GM18511 (cell line): ENCODE results near the gene SZT2.
"Not testable (repeated sequence)": the region's sequence is repeated elsewhere in the genome, so short reads cannot be mapped to it uniquely, and the experiment has no call there.

Source experiments
- ATAC-seq: cut with Tn5 transposase; IDR thresholded peaks from one replicate; pipeline ENCODE4 v1.9.1; 2021; ENCODE audit warnings: mild to moderate bottlenecking, moderate library complexity; ENCODE audit not compliant: unreplicated experiment

The SZT2 gene

DNA sequence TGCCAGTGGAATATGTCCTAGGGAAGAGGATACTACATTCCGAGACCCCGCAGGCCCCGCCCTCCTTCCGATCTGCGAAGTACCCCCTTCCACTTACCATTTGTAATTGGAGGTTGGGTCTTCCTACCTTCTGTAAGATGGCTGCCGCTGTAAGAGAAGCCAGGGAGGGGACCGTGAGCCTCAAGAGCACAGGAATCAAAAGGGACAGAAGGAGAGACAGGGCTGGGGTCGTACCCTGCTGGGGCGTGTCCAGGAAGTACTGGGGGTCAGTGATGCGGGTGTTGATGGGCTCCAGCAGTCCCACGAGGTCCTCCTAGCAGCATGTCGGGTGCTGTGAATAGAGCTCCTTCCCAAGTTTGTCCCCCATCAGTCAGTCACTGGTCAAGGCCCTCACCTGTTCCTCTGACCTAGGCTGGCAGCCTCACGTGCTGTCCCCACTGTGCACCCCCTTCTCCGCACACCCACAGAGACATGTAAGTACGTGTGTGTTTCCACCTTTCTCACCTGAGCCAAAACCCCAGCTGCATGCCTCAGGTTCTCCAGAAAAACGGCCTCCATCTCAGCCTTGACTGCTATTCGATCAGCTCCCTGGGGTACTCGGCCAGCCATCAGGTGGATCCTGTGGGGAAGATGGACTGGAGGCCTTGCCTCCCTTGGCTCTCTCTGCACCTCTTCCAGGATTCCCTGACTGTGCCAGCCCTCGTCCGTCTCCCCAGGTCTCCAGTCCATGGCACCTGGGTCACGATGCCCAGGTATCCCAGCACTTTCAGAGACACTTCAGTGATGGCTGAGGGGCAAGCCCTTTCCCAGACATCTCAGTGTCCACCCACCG is 62.2 kb downstream of the SZT2 start:
- no peak for ATAC-seq

DNA sequence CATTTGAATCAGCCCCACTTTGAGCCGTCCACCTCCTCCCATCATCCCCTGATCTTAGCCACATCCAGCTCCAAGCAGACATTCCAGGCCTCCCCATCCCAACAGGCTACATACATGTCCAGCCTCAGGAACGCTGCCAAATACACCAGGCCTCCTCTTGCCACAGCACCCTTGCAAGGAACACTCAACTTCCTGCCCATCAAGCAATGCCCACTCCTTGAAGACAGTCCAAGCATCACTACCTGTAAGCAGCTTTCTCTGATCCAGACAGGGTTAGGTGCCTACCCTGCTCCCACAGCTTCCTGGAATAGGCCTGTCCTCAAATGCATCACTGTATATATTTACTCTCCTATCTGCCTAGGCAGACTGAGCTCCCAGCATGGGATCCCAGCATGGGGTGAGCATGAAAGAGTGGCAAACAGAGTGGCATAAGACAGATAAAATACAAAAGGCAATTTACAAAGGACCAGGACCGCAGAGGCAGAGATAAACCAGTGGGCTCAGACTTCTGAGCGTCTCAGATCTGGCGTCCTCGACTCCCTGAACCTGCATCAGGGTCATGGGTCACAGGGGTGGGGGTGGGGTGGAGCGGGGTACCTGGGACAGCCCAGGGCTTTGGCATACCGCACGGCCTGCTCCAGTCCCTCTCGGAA is 63.2 kb downstream of the SZT2 start:
- ATAC-seq = no peak

DNA sequence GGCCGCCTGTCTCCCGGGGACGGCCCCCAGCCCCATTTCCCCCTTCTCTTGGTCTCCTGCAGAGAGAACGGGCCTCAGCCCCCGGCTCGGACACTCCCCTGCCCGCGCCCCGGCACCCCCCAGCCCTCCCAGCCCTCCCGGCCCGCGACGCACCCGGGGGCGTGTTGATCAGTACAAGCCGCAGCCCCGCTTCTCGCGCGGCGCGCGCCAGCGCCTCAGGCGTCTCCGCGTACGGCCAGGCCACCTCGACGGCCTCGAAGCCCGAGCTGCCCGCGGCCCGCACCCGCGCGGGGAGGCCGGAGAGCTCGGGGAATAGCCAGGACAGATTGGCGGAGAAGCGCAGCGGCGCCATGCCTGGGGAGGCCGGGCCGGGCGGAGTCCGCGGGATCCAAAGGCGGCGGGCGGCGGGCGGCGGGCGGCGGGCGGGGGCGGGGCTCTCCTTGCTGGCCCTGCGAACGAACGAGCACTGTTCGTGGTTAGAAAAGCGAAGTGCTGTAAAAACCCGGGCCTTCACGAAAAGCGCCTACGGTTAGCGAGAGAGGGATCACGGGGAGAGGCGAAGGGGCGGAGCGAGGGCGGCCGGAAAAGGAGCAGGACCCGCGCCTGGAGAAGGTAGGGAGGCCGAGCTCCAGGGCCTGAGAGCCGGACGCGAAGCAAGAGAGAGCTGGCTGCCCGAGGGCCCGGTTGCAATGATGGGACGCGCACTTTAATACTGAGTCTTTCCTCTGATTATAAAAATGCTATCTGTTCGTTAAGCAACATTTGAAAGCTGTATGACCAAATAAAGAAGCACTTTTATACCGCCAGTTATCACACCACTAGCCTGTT is 64.0 kb downstream of the SZT2 start, which contains the start of gene HYI:
Gene HYI, minus strand, starts transcription at position 490 of the 828 bp plus-strand sequence. Its CDS starts 138 bp downstream, at position 352.
- ATAC-seq = peak; percentile 53

DNA sequence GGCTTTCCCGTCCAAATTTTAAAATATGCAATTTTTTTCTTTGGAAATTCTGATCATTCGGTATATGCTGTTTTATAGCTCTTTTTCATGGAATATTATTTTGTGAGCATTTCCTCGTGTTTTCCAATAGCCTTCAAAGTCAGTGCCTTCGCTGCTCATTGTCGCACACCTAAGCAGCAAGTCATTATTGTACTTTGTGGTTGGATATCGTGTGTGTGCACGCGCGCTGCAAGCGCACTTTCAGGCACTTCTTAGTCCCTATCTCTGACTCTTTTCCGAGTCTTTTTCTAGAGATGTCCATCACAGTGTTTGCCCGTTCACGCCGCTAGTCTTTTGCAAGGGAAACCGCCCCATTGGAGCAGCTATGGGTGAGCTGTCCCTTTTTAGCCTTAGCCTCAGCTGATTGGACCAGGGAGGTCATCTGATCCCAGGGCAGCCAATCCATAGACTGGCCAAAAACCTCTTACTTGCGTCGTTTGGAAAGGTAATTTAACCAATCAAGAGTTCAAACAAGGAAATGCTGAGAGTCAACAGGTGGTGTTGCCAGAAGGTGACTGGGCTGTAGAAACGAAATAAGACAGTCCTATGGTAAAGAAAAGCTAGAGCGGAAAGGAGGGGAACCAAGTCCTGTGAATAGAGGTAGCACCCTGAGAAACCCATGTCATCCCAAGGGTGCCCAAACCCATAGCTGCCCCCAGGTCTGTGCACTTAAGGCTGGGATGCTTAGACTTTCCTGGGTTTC is 64.7 kb downstream of the SZT2 start:
- peak; percentile 70 for ATAC-seq

DNA sequence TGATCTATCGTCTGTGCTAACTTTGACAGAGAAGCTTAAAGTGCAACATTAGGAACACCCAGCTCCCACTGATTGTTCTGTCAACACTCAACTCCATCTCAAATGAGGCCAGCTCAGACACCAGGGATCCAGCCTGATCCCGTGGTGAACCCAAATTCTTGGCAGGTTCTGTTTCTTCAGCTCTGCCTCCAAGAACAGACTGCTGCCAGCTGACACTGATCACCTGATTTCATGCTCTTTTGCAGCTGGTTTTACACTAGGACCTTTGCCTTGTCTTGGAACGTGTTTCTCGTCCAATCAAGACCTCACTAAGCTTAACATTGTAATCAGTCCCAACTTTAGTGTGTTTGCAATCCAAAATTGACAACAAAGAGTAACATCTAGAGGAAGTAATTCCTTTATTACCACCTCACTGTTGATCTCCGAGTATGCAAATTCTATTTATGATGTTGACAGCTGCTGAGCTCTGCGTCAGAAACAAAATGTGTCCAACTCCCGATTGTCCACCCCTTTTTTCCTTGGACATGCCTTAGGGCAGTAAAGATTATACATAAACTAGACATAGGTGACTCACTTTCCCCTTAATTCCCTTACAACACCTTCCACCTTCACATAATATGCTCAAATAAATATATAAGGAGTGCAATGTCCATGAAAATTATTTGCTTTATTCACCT is 65.7 kb downstream of the SZT2 start:
- no peak for ATAC-seq

DNA sequence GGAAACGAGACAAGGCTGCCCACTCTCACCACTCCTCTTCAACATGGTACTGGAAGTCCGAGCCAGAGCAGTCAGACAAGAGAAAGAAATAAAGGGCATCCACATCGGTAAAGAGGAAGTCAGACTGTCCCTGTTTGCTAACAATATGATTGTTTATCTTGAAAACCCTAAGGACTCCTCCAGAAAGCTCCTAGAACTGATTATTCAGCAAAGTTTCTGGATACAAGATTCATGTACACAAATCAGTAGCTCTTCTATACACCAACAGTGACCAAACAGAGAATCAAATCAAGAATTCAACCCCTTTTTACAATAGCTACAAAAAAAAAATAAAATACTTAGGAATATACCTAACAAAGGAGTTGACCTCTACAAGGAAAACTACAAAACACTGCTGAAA is 68.7 kb downstream of the SZT2 start:
- not testable (repeated sequence) for ATAC-seq

DNA sequence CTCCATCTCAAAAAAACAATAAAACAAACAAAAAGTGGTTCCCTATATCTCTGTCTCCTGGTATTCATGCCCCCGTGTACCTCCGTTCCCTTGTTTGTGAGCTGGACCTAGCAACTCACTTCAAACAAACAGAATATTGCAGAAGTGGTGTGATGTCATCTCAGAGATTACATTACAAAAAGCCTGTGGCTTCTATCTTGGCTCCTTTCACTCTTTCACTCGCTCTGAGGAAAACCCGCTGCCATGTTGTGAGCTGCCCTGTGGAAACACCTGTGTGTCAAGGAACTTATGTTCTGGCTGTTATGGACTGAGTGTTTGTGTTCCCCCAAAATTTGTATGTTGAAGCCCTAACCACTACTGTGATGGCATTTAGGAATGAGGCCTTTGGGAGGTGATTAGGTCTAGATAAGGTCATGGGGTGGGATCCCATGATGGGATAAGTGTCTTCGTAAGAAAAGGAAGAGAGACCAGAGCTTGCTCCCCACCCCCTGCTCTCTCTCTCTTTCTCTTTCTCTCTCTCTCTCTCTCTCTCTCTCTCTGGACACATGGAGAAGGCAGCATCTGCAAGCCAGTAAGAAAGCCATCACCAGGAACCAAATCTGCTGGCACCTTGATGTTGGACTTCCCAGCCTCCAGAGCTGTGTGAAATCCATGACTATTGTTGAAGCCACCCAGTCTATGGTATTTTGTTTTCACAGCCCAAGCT is 71.4 kb downstream of the SZT2 start:
- no peak for ATAC-seq

DNA sequence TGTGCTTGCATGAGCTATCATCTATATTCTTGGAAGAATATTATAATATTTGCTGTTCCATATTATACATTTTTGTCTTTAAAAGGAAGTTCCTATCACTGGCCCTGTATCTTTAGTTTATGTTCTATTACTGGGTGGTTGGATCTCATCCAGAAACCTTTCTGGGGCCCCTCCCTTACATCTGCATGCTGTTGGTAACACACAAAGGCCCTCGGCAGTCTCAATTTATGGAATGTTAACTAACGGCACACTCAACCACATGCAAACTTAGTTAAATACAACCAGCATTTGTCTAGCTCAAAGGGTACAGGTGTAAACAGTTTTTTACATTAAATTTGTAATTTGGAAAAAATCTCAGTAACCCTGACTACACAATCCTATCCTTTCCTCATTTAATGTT is 73.8 kb downstream of the SZT2 start:
- ATAC-seq = no peak

DNA sequence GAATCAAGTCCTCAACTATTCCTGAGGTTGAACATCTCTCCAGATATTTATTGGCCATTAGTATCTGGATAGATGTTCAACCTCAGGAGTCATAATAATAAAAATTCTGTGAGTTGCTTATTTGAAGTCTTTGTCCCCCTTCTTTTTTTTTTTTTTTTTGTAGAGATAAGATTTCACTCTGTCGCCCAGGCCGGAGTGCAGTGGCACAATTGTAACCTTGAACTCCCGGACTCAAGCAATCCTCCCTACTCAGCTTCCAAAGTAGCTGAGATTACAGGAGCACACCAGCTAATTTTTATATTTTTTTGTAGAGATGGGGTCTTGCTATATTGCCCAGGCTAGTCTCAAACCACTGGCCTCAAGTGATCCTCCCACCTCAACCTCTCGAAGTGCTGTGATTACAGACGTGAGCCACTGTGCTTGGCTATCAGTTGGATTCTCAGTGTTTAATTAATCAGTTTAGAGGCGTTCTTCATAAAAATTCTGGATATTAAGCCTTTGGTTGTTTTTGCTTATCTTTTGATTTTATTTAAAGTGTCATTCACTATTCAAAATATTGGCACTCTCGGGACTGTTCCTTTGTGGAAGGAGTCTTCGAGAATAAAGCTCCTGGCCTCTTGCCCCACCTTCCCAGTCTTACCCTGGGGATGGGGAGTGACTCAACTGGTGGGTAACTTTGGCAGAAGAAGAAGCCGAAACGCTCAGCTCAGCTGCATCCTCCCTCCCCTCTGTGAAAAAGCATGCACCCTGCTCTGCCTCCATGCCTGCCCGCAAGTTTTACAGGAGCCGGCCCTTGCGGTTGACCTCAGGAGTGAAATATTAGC is 75.2 kb downstream of the SZT2 start:
- ATAC-seq = no peak

DNA sequence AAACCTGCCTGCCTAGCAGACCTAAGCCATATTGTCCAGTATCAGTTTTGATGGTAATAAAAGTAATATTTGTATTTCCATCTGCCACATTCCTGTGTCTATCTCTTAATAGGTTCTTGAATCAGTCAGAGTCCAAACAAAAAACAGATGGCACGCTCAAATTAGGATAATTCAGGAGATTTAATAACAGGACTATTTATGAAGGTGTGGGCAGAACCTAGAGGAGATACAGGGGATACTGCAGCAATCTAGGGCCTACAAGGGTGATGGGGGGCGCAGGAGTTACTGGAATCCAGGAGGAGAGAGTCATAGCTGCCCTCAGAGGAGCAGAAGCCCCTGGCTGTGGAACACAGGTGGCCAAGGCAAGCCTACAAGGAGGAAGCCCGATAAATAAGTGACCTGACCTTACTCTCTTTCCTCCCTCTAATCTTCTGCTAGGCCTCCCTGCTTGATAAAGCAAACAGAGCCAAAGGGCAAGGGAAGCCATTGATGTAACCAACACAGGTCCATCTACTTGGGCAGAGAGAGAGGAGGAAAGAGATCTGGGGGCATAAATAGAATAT is 75.9 kb downstream of the SZT2 start:
- no peak for ATAC-seq

DNA sequence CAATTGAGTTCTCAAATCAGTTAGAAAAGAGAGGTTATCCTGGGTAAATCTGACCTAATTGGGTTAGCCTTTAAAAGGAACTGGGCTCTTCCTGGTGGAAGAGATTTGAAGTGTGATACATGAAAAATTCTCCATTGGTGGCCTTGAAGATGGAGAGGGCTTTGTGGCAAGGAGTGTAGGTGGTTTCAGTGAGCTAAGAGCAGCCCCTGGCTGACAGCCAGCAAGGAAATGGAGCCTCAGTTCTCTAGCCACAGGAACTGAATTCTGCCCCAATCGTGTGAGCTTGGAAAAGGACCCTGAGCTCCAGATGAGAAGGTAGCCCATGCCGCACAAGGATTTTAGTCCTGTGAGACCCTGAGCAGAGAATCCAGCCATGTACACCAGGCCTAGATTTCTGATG is 76.7 kb downstream of the SZT2 start:
- ATAC-seq = no peak

DNA sequence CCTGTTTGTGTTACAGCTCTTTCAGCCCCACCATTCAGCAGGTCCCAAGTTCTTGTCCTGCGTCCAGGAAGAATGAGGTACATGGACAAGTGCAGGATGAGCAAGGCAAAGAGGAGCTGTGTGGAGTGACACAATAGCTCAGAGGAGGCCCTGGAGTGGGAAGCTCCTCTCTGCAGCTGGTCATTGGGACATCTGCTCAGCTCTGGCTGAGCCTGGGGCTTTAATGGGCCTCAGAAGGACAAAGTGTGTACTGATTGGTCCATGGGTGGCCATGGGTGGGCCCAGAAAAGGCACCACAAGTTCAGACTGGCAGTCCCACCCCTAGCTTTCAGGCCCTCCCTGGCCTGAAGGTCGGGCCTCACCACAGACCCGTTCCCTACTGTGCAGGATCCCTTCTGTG is 78.7 kb downstream of the SZT2 start:
- ATAC-seq = no peak

DNA sequence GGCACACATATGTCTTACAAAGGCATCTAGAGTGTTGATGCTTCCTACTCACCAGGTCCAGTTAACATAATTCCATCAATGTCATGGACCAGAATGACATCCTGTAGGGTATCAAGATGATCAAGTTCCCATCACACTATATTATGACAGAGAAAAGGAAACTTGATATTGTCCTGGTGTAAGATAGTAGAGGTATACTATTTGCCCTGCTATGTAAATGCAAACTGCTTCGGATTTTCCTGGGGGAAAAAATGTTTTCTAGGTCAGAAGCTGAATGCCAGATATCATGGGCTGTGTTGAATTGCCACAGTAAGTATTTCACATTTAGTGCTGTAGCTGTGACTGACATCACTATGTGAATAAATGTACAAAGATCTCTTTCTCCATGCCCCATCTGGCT is 80.2 kb downstream of the SZT2 start:
- ATAC-seq = no peak

DNA sequence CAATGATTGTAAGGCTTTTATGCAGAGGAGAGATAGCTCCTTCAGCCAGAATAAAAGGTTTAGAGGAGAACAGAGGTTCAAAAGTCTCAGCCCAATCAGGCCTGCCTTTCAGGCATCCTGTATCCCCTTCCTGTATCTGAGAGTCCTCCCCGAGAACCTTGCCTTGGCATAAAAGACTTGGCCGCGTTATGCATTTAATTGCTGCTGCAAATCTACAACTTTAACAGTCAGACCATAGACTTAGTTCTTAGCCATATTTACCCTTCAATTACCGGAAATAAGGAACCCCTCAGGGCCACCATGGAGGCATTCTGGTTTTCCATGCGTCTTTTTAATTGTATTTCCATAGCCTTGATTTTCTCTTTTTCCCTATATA is 82.4 kb downstream of the SZT2 start:
- no peak for ATAC-seq

DNA sequence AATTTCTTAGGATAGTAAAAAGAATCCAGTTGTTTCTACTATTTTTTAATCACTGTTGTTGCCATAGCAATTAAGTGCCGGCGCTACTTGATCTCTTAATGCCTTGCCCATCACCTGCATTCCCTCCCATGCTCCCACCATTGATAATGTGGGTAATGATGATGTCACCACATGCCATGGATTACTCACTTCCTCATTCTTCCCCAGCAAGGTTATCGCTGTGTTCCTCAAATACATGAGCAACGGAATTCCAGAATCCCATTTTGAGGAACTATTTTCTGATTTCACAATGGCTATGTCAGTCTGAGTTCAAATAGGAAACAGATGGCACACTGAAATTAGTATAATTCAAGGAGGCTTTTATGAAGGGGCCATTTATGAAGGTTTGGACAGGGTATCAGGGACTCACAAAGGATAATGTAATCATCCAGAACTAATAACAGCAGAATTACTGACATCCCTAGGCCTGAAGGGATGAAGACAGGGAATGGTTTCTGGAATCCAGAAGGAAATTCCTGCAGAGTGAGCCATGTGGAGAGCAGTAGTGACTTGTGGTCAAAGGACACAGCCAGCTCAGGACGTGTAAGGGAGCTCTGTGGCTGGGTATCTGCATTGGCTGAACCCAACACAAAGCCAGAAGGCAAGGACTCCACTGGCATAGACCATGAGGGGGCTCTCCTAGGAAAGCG is 82.9 kb downstream of the SZT2 start:
- ATAC-seq = not testable (repeated sequence)

DNA sequence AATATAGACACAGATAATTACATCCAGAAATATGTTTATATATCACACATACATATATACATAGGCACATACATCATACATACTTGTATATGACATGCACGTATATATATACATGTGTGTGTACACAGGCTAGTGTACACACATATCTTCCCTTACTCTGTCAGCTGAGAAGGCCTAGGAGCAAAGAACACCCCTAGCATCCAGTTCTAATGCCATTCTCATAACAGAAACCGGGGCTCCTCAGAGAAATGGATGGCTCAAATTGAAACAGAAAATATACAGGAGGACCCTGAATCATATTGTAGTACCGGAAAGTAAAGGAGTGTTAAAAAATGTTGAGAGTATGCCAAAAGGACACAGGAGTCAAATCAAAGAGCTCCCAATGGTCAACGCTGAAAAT is 83.8 kb downstream of the SZT2 start:
- no peak for ATAC-seq

DNA sequence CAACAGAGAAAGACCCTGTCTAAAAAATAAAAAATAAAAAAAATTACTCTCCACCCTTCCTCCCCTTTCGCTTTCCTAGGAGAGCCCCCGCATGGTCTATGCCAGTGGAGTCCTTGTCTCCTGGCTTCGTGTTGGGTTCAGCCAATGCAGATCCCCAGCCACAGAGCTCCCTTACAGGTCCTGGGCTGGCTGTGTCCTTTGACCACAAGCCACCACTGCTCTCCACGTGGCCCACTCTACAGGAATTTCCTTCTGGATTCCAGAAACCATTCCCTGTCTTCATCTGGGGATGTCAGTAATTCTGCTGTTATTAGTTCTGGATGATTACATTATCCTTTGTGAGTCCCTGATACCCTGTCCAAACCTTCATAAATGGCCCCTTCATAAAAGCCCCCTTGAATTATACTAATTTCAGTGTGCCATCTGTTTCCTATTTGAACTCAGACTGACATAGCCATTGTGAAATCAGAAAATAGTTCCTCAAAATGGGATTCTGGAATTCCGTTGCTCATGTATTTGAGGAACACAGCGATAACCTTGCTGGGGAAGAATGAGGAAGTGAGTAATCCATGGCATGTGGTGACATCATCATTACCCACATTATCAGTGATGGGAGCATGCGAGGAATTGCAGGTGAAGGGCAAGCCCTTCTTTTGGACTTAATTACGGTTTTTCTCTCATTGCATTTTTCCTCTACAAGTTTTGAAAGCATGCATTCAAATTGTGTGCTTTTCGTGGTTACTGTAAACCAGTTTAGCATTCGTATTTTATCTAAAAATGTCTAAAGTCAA is 86.1 kb downstream of the SZT2 start:
- not testable (repeated sequence) for ATAC-seq
